ENCODE measurements around the gene FREM2. TPM values are rescaled to one million over a fixed set of nuclear protein-coding genes. Genes with fewer than 3 reads are reported as not detected.

FREM2 gene
- total and polyA plus RNA-seq, 2 of the 4 experiments (the other 2 are of a cell fraction), result not detected

DNA sequence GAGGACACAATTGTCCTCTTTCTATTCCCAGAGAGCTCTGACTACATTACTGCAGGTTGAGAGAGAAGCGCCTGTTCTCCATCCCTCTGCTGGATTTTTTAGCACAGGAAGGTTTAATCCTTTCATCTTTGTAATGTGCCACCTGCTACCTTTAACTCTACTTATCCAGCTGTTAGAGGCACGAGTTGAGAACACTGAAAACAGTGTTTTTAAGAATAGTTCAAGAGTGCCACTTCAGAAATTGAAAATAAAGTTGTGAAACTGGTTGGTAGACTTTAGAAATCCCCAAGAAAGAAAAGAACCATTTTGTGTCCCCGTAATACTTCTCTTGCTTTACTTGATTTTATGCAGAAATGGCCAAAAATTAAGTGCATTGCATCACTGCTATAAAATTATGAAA, 20.6 kb downstream of the FREM2 start:
- Histone ChIP-seq H3K9me3 (ENCODE audit: control insufficient read depth, insufficient read depth, low read length) (no peaks in the 10 kb centered on the region), H2BK5ac (ENCODE audit: low read depth, low read length, poor library complexity, severe bottlenecking) (no peak overlapping the region), H4K20me1 (ENCODE audit: insufficient read depth, low read length) (no peaks in the 10 kb centered on the region), H3K14ac (replicated peaks; ENCODE audit: low read depth, low read length) (no peak overlapping the region), H3K27ac (ENCODE audit: insufficient read depth, low read length) (no peak overlapping the region), H2AK9ac (replicated peaks; ENCODE audit: low read depth, low read length, poor library complexity) (no peak overlapping the region), H2AFZ (replicated peaks; ENCODE audit: low read length, poor library complexity) (no peak overlapping the region), H3K18ac (ENCODE audit: low read depth, low read length) (no peak overlapping the region), H3K4me3 (ENCODE audit: insufficient read depth, low read depth, low read length) (no peak overlapping the region), H3K79me1 (ENCODE audit: low read depth in 1 of 2, low read length in 2 of 2) (no peaks in the 10 kb centered on the region), H4K5ac (ENCODE audit: low read depth, low read length) (no peak overlapping the region), H4K8ac (ENCODE audit: low read depth in 2 of 2, low read length in 2 of 2) (no peak overlapping the region), H2AK5ac (ENCODE audit: low read depth, low read length) (no peak overlapping the region), H3K36me3 (ENCODE audit: control insufficient read depth, insufficient read depth, low read length) (no peaks in the 10 kb centered on the region), H4K91ac (ENCODE audit: insufficient read depth, low read depth, low read length) (no peak overlapping the region), H3K4me2 (ENCODE audit: low read depth, low read length) (no peak overlapping the region), H3K27me3 (ENCODE audit: control insufficient read depth, insufficient read depth, low read length) (no peaks in the 10 kb centered on the region), H3K23ac (ENCODE audit: low read depth, low read length) (no peak overlapping the region), H3K9me1 (ENCODE audit: insufficient read depth, low read length) (no peaks in the 10 kb centered on the region), H3K4ac (ENCODE audit: low read depth, low read length) (no peak overlapping the region), H3K9ac (ENCODE audit: low read depth, low read length) (no peak overlapping the region), H2BK20ac (ENCODE audit: low read depth, low read length) (no peak overlapping the region), H2BK15ac (ENCODE audit: low read depth, low read length) (no peak overlapping the region), H3K4me1 (ENCODE audit: control insufficient read depth, insufficient read depth, low read length) (no peaks in the 10 kb centered on the region), H3K56ac (ENCODE audit: extremely low read depth, insufficient read depth, low read length) (no peak overlapping the region), H2BK120ac (ENCODE audit: low read depth, low read length) (no peak overlapping the region)
- DNase-seq, result no peak
- no CpG with 5 or more reads among the region's 3 CpGs for WGBS, 2 experiments (ENCODE audit: extremely low coverage in 2 of 2, insufficient read length in 1 of 2)
- no TSS peak for BruUV-seq (replicated peaks)
- POLR2A ChIA-PET (ENCODE audit: unreplicated experiment), result no interaction called here
- TF ChIP-seq CHD1 (IDR thresholded peaks at IDR 0.05; ENCODE audit: low read depth, low read length) (no peak), POLR2A (IDR thresholded peaks at IDR 0.05; ENCODE audit: low read depth, low read length) (no peak), MXI1 (IDR thresholded peaks at IDR 0.05; ENCODE audit: borderline replicate concordance, low read depth, low read length) (no peak), RCOR1 (IDR thresholded peaks at IDR 0.05; ENCODE audit: insufficient replicate concordance, low read length) (no peak), MAZ (IDR thresholded peaks at IDR 0.05; ENCODE audit: borderline replicate concordance, low read depth, low read length) (no peak), FOS (IDR thresholded peaks at IDR 0.05; ENCODE audit: low read depth, low read length) (no peak), SMC3 (IDR thresholded peaks at IDR 0.05; ENCODE audit: low read depth, low read length) (no peak), RAD21 (IDR thresholded peaks at IDR 0.05; ENCODE audit: low read length) (no peak), MAFK (IDR thresholded peaks at IDR 0.05; ENCODE audit: low read depth, low read length) (no peak), NFE2L2 (IDR thresholded peaks at IDR 0.05; ENCODE audit: low read depth, low read length) (no peak)
- TF ChIP-seq, protein P1, sequence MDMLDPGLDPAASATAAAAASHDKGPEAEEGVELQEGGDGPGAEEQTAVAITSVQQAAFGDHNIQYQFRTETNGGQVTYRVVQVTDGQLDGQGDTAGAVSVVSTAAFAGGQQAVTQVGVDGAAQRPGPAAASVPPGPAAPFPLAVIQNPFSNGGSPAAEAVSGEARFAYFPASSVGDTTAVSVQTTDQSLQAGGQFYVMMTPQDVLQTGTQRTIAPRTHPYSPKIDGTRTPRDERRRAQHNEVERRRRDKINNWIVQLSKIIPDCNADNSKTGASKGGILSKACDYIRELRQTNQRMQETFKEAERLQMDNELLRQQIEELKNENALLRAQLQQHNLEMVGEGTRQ (IDR thresholded peaks at IDR 0.05; ENCODE audit: low read depth, low read length), result no peak
- TF ChIP-seq, protein P2, sequence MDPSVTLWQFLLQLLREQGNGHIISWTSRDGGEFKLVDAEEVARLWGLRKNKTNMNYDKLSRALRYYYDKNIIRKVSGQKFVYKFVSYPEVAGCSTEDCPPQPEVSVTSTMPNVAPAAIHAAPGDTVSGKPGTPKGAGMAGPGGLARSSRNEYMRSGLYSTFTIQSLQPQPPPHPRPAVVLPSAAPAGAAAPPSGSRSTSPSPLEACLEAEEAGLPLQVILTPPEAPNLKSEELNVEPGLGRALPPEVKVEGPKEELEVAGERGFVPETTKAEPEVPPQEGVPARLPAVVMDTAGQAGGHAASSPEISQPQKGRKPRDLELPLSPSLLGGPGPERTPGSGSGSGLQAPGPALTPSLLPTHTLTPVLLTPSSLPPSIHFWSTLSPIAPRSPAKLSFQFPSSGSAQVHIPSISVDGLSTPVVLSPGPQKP (IDR thresholded peaks at IDR 0.05; ENCODE audit: borderline replicate concordance, low read depth, low read length), result no peak
- TF ChIP-seq, protein P3, sequence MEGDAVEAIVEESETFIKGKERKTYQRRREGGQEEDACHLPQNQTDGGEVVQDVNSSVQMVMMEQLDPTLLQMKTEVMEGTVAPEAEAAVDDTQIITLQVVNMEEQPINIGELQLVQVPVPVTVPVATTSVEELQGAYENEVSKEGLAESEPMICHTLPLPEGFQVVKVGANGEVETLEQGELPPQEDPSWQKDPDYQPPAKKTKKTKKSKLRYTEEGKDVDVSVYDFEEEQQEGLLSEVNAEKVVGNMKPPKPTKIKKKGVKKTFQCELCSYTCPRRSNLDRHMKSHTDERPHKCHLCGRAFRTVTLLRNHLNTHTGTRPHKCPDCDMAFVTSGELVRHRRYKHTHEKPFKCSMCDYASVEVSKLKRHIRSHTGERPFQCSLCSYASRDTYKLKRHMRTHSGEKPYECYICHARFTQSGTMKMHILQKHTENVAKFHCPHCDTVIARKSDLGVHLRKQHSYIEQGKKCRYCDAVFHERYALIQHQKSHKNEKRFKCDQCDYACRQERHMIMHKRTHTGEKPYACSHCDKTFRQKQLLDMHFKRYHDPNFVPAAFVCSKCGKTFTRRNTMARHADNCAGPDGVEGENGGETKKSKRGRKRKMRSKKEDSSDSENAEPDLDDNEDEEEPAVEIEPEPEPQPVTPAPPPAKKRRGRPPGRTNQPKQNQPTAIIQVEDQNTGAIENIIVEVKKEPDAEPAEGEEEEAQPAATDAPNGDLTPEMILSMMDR (conservative IDR thresholded peaks at IDR 0.05; ENCODE audit: low read depth, low read length), result no peak
- ATAC-seq (ENCODE audit: low read depth), result no peak
- dilution Hi-C loops (cut with HindIII; ENCODE audit: low sequenced_read_pairs, unreplicated experiment) (no loop called here), intact Hi-C loops (cut with micrococcal nuclease) (no loop called here), in situ Hi-C loops (cut with MboI; ENCODE audit: low sequenced_read_pairs) (no loop called here)
- CTCF ChIA-PET, result no interaction called here

Data from IMR-90 (cell line).